SK-N-SH (cell line): Measurements from ENCODE around the gene ISM1.

Experiments used
- CTCF ChIP-seq: fragments of 200-600 bp; sonication (generic); IDR thresholded peaks from 2 replicates; pipeline ENCODE4 v1.6.1; 2017; ENCODE audit warnings: antibody characterized with exemption, mild to moderate bottlenecking, moderate library complexity
- EP300 ChIP-seq, 2 experiments: IDR thresholded peaks; 2 replicates each; pipeline versions ENCODE4 v1.4.0 to v1.6.1; 2012; ENCODE audit warnings: borderline replicate concordance in 1 of 2, low read depth in 1 of 2, low read length in 1 of 2
- FOXJ3 ChIP-seq: sonication (generic); formaldehyde crosslinking; IDR thresholded peaks from 2 replicates; pipeline ENCODE4 v1.5.1; 2020; ENCODE audit warnings: mild to moderate bottlenecking, missing genetic modification reagents
- FOXM1 ChIP-seq: IDR thresholded peaks from 2 replicates; pipeline ENCODE4 v1.4.0; 2012; ENCODE audit warnings: low read depth, mild to moderate bottlenecking
- GATA2 ChIP-seq: sonication (generic); formaldehyde crosslinking; IDR thresholded peaks from 2 replicates; pipeline ENCODE4 v1.5.0; 2020; ENCODE audit warnings: mild to moderate bottlenecking, missing genetic modification reagents
- NRF1 ChIP-seq: IDR thresholded peaks from 2 replicates; pipeline ENCODE4 v1.6.1; 2012; ENCODE audit warnings: low read depth, mild to moderate bottlenecking, low read length
- POLR2AphosphoS5 ChIP-seq: IDR thresholded peaks from 2 replicates; pipeline ENCODE4 v1.6.1; 2012; ENCODE audit warnings: low read depth, low read length
- RAD21 ChIP-seq: IDR thresholded peaks from 2 replicates; pipeline ENCODE4 v1.6.1; 2012; ENCODE audit warnings: mild to moderate bottlenecking, low read length
- REST ChIP-seq: IDR thresholded peaks from 2 replicates; pipeline ENCODE4 v1.6.1; 2012; ENCODE audit warnings: mild to moderate bottlenecking, low read depth, low read length, moderate library complexity
- TAF1 ChIP-seq: IDR thresholded peaks from 2 replicates; pipeline ENCODE4 v1.6.1; 2012; ENCODE audit warnings: low read depth, mild to moderate bottlenecking, low read length, moderate library complexity, borderline replicate concordance
- USF1 ChIP-seq: IDR thresholded peaks from 2 replicates; pipeline ENCODE4 v1.4.0; 2012; ENCODE audit warnings: low read depth, borderline replicate concordance
- YY1 ChIP-seq: IDR thresholded peaks from 2 replicates; pipeline ENCODE4 v1.4.0; 2012; ENCODE audit warnings: low read depth, mild to moderate bottlenecking

GRCh38 chr20:13322198-13322597 is 101.1 kb downstream of the ISM1 start:
- TF ChIP-seq CTCF (no peak), POLR2AphosphoS5 (no peak), RAD21 (no peak), NRF1 (no peak), EP300 (IDR thresholded peaks at IDR 0.05; ENCODE audit: borderline replicate concordance in 1 of 2, low read depth in 1 of 2, low read length in 1 of 2) (no peak), FOXJ3 (CRISPR knock-in tag) (no peak), YY1 (no peak), TAF1 (no peak), REST (no peak), FOXM1 (no peak), GATA2 (CRISPR knock-in tag) (no peak), USF1 (no peak)
